Activated CD4-positive, alpha-beta T cell treated with anti-CD3 and anti-CD28 coated beads, Interleukin-2, amount 50 U/mL, for 48 hours (primary cell): ENCODE measurements around the gene SPSB3.
"Not testable (repeated sequence)": the region's sequence is repeated elsewhere in the genome, so short reads cannot be mapped to it uniquely, and the experiment has no call there.

Source experiments
- DNase-seq, 2 experiments: peaks; one replicate each; pipeline ENCODE4 v3.0.0-alpha.2; 2020

SPSB3 gene

GRCh38 chr16:1734816-1735215 lies 47.6 kb downstream of the SPSB3 start:
- DNase-seq = no peak

GRCh38 chr16:1734123-1734522 lies 48.2 kb downstream of the SPSB3 start:
- no peak for DNase-seq

- DNase-seq = not testable (repeated sequence)
Measured at GRCh38 chr16:1732551-1732987, 49.8 kb downstream of the SPSB3 start.

- no peak for DNase-seq
Measured at GRCh38 chr16:1732071-1732470, 50.3 kb downstream of the SPSB3 start.

GRCh38 chr16:1731603-1732002 lies 50.8 kb downstream of the SPSB3 start:
- DNase-seq = no peak

GRCh38 chr16:1731073-1731472 lies 51.3 kb downstream of the SPSB3 start:
- no peak for DNase-seq

GRCh38 chr16:1729445-1729844 lies 52.9 kb downstream of the SPSB3 start:
- DNase-seq = no peak

- no peak for DNase-seq
Measured at GRCh38 chr16:1729026-1729425, 53.3 kb downstream of the SPSB3 start.

- DNase-seq = no peak
Measured at GRCh38 chr16:1727651-1728624, 54.4 kb downstream of the SPSB3 start.
